ENCODE results near the gene CHST1. TPM values are rescaled to one million over a fixed set of nuclear protein-coding genes. Genes with fewer than 3 reads are reported as not detected.

The CHST1 gene
- total and polyA plus RNA-seq, 10 of the 15 experiments (the other 5 are each of a cell fraction or from before 2014, with no cell fraction given), result not detected

DNA sequence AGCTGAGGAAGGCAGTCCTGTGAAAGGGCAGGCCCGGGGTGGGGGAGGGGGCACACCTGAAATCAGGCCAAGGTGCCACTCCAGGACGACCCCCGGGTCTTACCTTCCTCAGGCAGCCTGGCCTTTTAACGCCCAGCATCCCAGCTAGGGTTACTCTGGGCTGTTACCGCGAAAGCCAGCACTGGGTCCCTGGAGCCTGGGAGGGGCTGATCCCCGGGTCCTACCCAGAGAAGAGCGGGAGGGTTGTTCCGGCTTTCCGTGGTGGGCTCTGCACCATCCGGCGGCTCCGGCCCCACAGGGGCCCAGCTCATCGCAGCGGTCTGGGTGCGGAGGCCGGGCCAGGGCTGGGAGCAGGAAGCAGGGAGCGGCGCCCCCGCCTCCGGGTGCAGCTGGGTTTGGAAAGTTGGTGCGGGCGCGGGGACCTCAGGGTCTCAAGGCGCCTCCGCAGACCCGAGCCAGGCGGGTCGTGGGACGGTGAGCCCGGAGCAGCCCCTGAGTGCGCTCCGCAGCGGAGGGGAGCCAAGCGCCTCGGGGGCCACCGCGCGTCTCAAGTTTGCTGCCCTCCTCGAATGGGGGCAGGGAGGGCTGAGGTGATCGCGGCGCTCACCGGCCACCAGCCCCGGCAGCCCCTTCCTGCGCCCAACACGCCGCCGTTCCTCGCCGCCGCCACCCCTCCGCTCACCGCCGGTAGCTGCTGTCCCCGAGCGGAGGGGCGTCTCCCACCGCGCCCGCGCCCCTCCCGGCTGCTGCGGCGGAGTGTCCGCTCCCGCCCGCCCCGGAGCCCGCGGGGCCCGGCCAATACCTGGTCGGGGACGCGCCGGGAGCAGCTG, 831 bp downstream of the CHST1 start:
- intact Hi-C loops (cut with micrococcal nuclease; ENCODE audit: unreplicated experiment), result no loop called here

More for the DNA sequence above, 831 bp downstream of the CHST1 start:
- Histone ChIP-seq H2AFZ (ENCODE audit: control insufficient read depth, low read depth, low read length) (no peak overlapping the region), H3K27me3 (replicated peaks in 1 of 2; ENCODE audit: control insufficient read depth in 2 of 2, insufficient read depth in 2 of 2, low read length in 1 of 2) (peaks cover 26% of the 10 kb centered on the region in 2 experiments), H3K4me3 (no peak overlapping the region), H4K20me1 (ENCODE audit: control insufficient read depth, insufficient read depth) (no peaks in the 10 kb centered on the region), H3K9ac (ENCODE audit: control insufficient read depth, insufficient read depth, low read length) (no peak overlapping the region), H3K79me2 (ENCODE audit: control insufficient read depth, insufficient read depth, low read length) (no peaks in the 10 kb centered on the region), H3K36me3 (ENCODE audit: control insufficient read depth in 2 of 2, insufficient read depth in 2 of 2, low read length in 1 of 2) (no peaks in the 10 kb centered on the region), H3K27ac (ENCODE audit: control insufficient read depth, insufficient read depth) (no peak overlapping the region), H3K9me3 (replicated peaks; ENCODE audit: control insufficient read depth, insufficient read depth, low read length) (no peaks in the 10 kb centered on the region), H3K4me1 (ENCODE audit: control insufficient read depth, insufficient read depth, low read length) (no peaks in the 10 kb centered on the region), H3K4me2 (ENCODE audit: control insufficient read depth, insufficient read depth) (peak overlapping the region; percentile 17; the same call in 1 of the 2 replicates)
- no TSS peak for BruUV-seq (replicated peaks)
- in situ Hi-C loops (cut with MboI), result no loop called here
- ATAC-seq (no peak), FAIRE-seq (no peak), DNase-seq (ENCODE audit: low read depth, low spot score) (no peak)
- SMC1A ChIA-PET (ENCODE audit: uncharacterized antibody, unreplicated experiment), result no interaction called here
- CTCF ChIA-PET, result interaction anchor here (1.5 kb wide), 1 partner anchor 9 kb away, joined by 5 read pairs; no protein-coding TSS in a partner anchor
- peak; percentile 34 for TF ChIP-seq SUZ12 (IDR thresholded peaks at IDR 0.05; ENCODE audit: unreplicated experiment)
- TF ChIP-seq, protein P1, sequence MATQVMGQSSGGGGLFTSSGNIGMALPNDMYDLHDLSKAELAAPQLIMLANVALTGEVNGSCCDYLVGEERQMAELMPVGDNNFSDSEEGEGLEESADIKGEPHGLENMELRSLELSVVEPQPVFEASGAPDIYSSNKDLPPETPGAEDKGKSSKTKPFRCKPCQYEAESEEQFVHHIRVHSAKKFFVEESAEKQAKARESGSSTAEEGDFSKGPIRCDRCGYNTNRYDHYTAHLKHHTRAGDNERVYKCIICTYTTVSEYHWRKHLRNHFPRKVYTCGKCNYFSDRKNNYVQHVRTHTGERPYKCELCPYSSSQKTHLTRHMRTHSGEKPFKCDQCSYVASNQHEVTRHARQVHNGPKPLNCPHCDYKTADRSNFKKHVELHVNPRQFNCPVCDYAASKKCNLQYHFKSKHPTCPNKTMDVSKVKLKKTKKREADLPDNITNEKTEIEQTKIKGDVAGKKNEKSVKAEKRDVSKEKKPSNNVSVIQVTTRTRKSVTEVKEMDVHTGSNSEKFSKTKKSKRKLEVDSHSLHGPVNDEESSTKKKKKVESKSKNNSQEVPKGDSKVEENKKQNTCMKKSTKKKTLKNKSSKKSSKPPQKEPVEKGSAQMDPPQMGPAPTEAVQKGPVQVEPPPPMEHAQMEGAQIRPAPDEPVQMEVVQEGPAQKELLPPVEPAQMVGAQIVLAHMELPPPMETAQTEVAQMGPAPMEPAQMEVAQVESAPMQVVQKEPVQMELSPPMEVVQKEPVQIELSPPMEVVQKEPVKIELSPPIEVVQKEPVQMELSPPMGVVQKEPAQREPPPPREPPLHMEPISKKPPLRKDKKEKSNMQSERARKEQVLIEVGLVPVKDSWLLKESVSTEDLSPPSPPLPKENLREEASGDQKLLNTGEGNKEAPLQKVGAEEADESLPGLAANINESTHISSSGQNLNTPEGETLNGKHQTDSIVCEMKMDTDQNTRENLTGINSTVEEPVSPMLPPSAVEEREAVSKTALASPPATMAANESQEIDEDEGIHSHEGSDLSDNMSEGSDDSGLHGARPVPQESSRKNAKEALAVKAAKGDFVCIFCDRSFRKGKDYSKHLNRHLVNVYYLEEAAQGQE (IDR thresholded peaks at IDR 0.05; ENCODE audit: low read depth, low read length), result no peak
- POLR2A ChIA-PET, result interaction anchor here (0.6 kb wide), 1 partner anchor 9 kb away, joined by 3 read pairs; no protein-coding TSS in a partner anchor
- RAD21 ChIA-PET (ENCODE audit: unreplicated experiment), result no interaction called here
- 9% methylated on average over 33 of the region's 76 CpGs for WGBS (ENCODE audit: insufficient coverage, insufficient replicate concordance, low lambda C conversion rate, missing lambda C conversion rate)
